Cortex of kidney (tissue), 1 donor: Measurements from ENCODE around the gene KLK11.

Experiments
- DNase-seq: peaks from one replicate; lab custom pipeline; 2025; lab: John Stamatoyannopoulos, UW

Gene KLK11

DNA sequence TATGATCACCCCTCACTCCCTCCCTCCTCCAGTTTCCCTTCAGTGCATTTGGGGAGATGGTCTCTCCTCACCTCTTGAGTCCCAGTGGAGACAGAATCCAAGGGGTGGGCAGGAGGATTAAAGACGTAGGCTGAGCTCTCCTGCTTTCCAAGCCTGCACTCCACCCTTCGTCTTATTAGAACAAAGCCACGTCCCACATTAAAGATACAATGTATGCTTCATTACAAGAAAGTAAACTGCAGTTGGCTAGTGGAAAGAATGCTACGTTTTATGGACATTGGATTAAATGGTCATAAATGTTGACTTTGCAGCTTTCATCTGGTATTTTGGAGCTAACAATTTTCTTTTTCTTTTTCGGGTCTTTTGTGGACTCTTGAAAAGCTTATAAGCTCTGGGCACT lies 1.5 kb upstream of the KLK11 start:
- no peak for DNase-seq

DNA sequence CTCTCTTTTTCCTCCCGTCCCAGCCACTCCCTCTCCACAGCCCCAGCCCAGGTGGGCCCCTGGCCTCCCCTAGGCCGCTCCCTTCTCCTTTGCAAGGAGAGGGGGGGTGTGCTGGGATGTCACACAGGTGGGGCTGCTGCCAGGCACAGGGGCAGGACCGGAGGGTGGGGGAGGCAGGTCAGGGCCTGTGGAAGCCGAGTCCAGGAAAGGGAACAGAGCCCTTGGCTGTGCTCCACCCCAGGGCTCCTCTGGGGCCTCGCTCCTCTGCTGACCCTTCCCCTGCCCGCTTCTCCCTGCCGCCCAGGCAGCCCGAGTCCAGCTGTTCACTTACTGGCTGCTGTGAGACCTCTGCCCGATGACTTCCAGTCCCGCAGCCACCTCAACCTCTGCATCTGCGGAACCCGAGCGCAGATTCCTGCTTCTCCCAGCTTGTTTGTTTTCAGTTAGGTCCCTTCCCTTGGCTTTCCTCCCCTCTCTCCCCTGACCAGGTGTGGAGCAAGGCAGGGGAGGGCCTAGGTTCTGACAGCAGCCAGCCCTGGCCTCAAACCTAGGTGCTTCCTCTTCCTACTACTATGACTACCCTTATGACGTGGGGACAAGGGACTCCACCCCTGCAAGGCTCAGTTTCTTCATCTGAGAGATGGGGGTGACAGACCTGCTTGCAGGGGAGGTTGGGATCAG lies 850 bp upstream of the KLK11 start:
- no peak for DNase-seq

DNA sequence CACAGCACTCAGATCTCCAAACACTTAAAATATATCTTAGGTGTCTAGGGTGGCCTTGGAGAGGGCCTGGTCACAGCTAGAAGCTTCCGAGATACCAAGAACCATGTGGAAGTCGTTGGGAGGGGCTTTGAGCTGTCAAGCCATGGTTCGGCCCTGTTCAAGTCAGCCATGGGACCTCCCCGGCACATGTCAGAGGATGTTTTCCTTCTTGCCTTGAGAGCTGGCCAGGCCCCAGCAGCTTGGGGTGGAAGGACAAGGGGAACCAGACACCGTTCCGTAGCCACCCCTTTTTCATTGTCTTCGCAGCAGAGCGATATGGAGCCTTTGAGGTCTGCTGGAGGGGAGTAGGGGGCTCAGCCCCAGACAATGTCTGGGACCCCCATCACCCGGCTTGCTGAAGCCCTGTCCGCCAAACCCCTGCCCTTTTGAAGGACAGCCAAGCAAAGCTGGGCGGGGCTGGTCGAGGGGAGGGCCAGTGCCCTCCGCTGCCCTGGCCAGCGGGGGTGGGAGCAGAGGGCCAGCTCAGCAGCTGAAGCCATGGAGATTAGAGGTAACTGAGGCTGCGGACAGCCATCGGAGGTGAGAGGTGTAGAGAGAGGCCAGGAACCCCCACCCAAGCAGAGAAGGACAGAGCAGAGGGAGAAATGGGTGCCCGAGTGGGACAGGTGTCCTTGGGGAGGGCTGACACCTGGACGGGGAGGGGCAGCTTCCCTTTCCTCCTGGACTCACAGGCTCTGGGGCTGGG lies 435 bp downstream of the KLK11 start:
- DNase-seq, result no peak

- DNase-seq, result no peak
Observed at GRCh38 chr19:51025401-51025800, 1.0 kb downstream of the KLK11 start.

DNA sequence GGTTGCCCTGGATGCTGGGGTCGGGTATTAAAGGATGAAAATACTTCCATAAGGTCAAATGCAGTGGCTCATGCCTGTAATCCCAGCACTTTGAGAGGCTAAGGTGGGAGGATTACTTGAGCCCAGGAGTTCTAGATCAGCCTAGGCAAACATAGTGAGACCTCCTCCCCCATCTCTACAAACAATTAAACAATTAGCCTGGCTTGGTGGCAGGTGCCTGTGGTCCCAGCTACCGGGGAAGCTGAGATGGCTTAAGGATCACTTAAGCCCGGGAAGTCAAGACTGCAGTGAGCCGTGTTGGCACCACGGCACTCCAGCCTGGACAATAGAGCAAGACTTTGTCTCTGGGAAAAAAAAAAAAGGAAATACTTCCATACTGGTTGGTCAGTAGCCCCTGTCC lies 1.5 kb downstream of the KLK11 start:
- DNase-seq, result no peak

GRCh38 chr19:51023946-51024345 lies 2.5 kb downstream of the KLK11 start:
- no peak for DNase-seq

- DNase-seq, result no peak
Observed at GRCh38 chr19:51022526-51022925, 3.9 kb downstream of the KLK11 start.

GRCh38 chr19:51020988-51021651 lies 5.3 kb downstream of the KLK11 start:
- no peak for DNase-seq

GRCh38 chr19:51019544-51019925 lies 6.9 kb downstream of the KLK11 start, which contains the start of gene KLK10:
TSS of gene KLK10 (minus strand) at chr19:51019709. CDS start at chr19:51019130, 579 bp downstream.
- no peak for DNase-seq

DNA sequence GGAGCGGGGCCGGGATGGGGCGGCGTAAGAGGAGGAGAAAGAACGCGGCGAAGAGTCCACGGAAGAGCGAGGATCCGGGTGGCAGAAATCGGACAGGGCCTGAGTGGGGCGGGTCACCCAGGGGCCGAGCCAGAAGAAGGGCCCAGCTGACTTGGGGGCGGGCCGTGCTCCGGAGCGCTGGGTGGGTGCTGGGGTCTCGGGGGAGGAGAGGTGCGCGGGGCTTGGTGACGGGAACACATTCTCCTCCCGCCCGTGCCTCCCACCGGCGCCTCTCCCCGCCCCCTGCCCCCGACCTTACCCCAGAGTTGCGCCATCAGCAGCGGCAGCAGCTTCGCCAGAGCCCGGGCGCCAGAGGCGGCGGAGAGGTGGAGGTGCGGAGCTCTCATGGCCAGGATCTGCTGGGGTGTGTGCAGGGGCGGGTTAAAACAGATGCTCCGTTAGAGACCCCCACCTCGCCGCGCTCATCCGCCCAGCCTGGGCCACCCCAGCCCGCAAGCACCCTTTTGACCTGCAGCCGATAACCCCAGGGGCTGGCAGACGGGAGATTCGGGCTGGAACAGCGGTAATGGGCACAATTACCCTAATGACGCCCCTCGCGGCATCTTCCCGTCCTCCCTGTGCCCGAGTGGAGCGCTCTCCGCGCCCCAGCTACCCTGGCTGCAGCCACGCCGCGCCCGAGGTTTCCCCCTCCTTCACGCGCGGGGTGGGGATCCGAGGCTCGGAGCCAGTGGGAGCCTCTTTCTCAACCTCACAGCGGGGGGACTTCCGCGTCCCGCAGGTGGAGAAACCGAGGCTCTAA lies 7.5 kb downstream of the KLK11 start:
- DNase-seq, result no peak

- no peak for DNase-seq
Observed at GRCh38 chr19:51016798-51017683, 9.4 kb downstream of the KLK11 start.

GRCh38 chr19:51015691-51016267 lies 10.6 kb downstream of the KLK11 start:
- no peak for DNase-seq

GRCh38 chr19:51014242-51014641 lies 12.2 kb downstream of the KLK11 start:
- DNase-seq, result no peak

GRCh38 chr19:51012661-51013190 lies 13.7 kb downstream of the KLK11 start:
- no peak for DNase-seq

DNA sequence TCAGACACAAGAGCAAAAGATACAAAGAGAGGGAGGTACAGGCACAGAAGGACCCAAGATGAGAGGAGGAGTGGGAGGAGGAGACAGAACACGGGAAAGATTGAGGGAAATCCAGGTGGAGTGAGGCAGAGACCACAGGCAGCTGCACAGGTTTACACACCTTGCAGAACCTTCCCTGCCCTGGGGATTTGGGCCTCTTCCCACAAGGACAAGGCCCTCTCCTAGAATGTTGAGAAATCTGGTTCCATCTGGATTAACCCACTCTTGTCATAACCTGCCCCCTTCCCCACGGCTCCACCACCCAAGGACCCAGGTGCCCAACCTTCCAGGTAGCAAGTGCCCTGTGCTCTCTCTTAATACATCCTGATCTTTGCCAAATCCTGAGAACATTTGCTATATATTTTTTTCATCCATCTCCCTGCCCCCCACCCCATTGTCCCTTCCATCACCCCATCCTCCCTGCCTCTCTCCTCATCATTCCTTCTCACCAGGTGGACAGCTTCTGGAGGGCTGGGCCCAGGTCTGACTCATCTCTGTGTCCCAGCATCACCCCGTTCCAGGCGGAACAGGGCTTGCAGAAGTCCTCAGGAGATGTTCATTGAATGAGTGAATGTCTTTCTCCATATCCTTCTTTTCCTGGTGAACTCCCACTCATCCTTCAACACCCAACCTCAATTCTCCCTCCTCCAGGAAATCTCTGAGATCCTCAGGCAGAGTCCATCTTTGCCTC lies 16.2 kb downstream of the KLK11 start:
- DNase-seq, result no peak

- no peak for DNase-seq
Observed at GRCh38 chr19:51009061-51009891, 17.1 kb downstream of the KLK11 start.

- no peak for DNase-seq
Observed at GRCh38 chr19:51007488-51007887, 18.9 kb downstream of the KLK11 start.

DNA sequence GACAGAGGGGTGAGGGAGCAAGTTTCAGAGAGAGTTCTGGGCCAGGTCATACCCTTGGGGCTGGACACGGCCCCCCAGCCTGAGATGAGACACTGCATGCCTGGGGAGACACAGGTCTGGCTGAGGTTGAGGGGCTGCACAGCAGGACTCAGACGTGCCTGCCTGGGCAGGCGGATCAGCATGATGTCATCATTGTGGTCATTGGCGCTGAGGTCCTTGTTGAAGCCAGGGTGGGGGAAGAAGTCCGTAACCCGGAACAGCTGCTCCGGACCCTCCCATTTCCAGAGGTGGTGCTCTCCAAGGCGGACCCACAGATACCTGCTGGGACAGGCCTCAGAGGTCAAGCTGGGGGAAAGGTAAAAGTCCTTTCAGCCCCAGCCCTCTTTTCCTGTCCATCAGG lies 20.0 kb downstream of the KLK11 start:
- no peak for DNase-seq

GRCh38 chr19:51005248-51005647 lies 21.2 kb downstream of the KLK11 start:
- no peak for DNase-seq
